Ammon's horn (tissue), 1 donor: ENCODE measurements around the gene TPM1.
A peak's percentile ranks its signal among the peaks of the same experiment; 100 is the strongest.

Experiments
- DNase-seq: peaks from one replicate; pipeline ENCODE4 v3.0.0-alpha.2; 2016; ENCODE audit warnings: low spot score

TPM1 gene

GRCh38 chr15:63016234-63016633, 26.3 kb upstream of the TPM1 start:
- no peak for DNase-seq

GRCh38 chr15:63018639-63019038, 23.9 kb upstream of the TPM1 start:
- no peak for DNase-seq

GRCh38 chr15:63019511-63020109, 22.9 kb upstream of the TPM1 start:
- no peak for DNase-seq

GRCh38 chr15:63020128-63020527, 22.4 kb upstream of the TPM1 start:
- DNase-seq = no peak

GRCh38 chr15:63020759-63021430, 21.7 kb upstream of the TPM1 start:
- DNase-seq = no peak

- DNase-seq = no peak
Measured at GRCh38 chr15:63022181-63022580, 20.4 kb upstream of the TPM1 start.

- no peak for DNase-seq
Measured at GRCh38 chr15:63022663-63023062, 19.9 kb upstream of the TPM1 start.

GRCh38 chr15:63023351-63023945, 19.1 kb upstream of the TPM1 start:
- DNase-seq = no peak

GRCh38 chr15:63025460-63025859, 17.1 kb upstream of the TPM1 start:
- no peak for DNase-seq

- no peak for DNase-seq
Measured at GRCh38 chr15:63027646-63028045, 14.9 kb upstream of the TPM1 start.

GRCh38 chr15:63028442-63029110, 14.0 kb upstream of the TPM1 start:
- no peak for DNase-seq

GRCh38 chr15:63029676-63030075, 12.9 kb upstream of the TPM1 start:
- no peak for DNase-seq

- peak; percentile 53 for DNase-seq
Measured at GRCh38 chr15:63030101-63030551, 12.4 kb upstream of the TPM1 start.

GRCh38 chr15:63034578-63034977, 8.0 kb upstream of the TPM1 start:
- no peak for DNase-seq

GRCh38 chr15:63035253-63035652, 7.3 kb upstream of the TPM1 start:
- DNase-seq = no peak

GRCh38 chr15:63035977-63036376, 6.6 kb upstream of the TPM1 start:
- no peak for DNase-seq

GRCh38 chr15:63037976-63038720, 4.4 kb upstream of the TPM1 start:
- DNase-seq = no peak

GRCh38 chr15:63038926-63039673, 3.4 kb upstream of the TPM1 start:
- DNase-seq = no peak

GRCh38 chr15:63039811-63040210, 2.7 kb upstream of the TPM1 start:
- no peak for DNase-seq

GRCh38 chr15:63040509-63040908, 2.0 kb upstream of the TPM1 start:
- no peak for DNase-seq

- DNase-seq = no peak
Measured at GRCh38 chr15:63040954-63041353, 1.6 kb upstream of the TPM1 start.
